HG03457 (cell line): ENCODE data around the gene ERCC6.

Experiments used
- ATAC-seq: cut with Tn5 transposase; IDR thresholded peaks from one replicate; pipeline ENCODE4 v1.9.1; 2021; ENCODE audit warnings: moderate number of reproducible peaks; ENCODE audit not compliant: unreplicated experiment

Gene ERCC6

DNA sequence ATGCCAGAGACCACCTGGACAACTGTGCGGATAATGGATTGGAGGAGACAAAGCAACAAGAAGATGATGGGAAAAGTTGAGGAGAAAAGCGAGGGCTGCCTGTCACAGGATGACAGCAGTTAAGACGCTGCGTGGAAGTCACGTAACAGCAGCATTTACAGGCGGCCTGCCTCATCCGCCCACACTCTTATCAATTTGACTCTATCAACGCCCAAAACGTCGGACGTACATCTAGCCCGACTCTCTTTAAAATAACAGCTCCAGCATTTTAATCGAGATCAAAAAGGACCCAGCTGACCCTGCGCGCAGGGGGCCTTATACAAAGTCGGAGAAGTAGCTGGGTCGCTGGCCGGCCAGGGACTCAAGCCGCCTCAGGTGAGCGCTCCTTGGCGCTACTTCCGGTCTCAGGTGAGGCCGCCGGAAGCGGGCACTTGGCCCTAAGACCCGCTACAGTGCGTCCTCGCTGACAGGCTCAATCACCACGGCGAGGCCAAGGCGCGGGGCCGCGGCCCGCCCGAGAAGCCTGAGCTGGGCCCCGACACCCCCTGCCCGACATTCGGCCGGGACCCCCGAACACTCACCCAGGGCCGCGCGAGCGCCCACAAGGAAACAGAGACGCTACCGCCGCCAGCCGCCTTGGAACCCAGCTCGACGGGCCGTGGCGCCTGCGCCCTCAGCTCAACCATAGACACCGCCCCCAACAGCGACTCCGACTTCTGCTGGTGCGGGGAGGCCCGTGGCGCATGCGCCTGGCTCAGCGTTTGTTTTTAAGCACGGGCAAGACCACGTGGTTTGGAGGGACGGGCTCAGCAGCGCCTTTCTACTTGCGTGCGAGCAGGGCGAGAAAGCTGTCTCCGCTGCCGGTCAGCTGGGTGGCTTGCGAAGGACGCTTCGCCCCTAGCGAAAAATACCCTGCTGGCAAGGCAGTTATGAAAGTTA lies at the start of gene ERCC6:
Gene ERCC6, minus strand, starts transcription at position 741 of the 939 bp plus-strand sequence.
- ATAC-seq, result peak; percentile 71

DNA sequence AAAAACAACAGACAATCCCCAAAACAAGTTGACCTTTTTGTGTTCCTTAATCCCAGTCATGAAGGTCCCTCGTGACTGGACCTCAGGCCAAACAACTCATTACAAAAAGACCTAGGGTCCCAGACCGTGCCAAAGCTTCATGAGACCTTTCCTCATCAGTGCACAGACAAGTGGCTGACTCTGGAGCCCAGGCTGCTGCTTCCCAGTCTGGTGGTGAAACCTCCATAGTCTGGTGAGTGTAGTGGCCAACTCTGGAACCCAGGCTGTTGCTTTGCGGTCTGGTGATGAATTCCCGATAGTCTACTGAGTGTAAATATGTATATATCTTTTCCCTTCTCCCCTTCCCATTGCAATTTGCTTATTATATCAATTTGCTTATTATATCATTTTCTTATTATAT lies 49.1 kb upstream of the ERCC6 start:
- no peak for ATAC-seq

DNA sequence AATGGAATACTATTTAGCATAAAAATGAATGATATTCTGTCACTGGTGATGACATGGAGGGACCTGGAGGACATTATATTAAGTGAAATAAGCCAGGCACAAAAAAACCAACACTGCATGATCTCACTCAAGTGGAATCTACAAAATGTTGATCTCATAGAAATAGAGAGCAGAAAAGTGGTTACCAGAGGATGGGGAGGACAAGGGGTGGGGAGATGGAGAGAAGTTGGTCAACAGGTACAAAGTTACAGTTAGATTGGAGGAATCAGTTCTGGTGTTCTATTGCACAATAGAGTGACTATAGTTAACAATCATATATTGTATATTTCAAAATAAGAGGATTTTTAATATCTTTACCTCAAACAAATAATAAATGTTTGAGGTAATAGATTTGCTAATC lies 46.5 kb upstream of the ERCC6 start:
- ATAC-seq, result no peak

DNA sequence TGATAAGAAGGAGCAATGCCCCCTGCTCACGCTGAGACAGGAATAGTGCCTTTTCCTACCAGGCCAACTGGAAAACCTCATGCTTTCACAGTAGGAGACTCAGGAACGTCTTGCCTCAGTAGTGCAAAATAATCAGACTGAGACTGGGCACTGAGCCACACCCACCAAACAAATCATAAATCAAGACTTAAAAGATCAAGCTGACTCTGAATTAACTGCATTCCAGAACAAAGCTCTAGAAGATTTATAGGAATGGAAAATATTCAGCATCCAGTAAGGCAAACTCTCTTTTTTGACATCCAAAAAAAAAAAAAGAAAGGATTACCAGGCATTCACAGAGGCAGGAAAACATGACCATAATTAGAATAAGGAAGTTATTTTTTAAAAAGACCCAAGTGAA lies 40.7 kb upstream of the ERCC6 start:
- ATAC-seq, result no peak

DNA sequence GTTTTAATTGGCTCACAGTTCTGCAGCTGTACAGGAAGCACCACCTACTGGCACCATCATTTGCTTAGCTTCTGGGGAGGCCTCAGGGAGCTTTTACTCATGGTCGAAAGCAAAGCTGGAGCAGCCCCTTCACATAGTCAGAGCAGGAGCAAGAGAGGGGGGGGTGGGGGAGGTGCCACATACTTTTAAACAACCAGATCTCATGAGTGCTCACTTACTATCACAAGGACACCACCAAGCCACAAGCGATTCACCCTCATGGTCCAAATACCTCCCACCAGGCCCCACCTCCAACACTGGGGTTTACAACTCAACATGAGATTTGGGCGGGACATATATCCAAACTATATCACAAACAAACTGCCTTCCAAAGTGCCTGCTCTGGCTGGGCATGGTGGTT lies 39.5 kb upstream of the ERCC6 start:
- no peak for ATAC-seq

DNA sequence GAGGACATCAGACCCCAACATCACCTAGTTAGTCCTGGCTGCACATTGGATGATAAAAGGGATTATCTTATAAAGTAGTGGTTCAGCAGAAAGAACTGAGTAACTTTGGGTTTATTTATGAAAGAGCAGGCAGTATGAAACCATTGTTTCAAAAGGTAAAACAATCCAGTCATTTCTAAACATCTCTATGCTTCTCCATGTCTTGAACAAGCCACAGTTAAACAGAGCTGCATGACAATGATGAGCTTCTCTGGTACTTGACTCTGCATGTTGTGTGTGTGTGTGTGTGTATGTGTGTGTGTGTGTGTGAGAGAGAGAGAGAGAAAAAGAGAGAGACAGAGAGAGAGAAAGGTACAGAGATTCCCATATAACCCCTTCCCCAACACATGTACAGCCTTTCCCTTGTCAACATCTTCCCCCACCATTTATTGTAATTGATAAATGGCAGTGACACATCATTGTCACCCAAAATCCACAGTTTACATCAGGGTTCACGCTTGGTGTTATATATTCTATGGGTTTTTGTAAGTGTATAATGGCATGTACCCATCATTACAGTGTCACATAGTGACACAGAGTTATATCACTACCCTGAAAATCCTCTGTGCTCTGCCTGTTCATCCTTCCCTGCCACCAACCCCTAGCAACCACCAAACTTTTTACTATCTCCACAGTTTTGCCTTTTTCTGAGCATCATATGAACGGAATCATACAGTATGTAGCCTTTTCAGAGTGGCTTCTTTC lies 38.4 kb upstream of the ERCC6 start:
- ATAC-seq, result no peak

DNA sequence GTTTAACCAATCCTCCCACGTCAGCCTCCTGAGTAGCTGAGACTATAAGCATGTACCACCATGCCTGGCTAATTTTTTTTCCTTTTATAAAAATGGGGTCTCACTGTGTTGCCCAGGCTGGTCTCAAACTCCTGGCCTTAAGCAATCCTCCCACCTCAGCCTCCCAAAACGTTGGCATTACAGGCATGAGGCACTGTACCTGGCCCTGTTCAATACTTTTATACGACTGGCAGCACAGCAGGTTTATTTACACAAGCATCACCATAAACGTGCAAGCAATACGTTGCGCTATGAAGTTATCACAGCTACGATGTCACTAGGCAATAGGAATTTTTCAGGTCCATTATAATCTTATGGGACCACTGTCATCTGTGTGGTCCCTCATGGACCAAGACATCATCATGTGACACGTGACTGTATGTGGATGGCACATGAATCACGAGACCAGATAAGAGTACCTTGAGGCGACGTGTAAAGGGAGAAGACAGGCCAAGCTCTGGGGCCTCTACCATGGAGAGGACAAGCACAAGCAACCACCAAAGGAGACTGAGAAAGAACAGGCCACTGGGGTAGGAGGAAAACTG lies 36.7 kb upstream of the ERCC6 start:
- ATAC-seq, result no peak

DNA sequence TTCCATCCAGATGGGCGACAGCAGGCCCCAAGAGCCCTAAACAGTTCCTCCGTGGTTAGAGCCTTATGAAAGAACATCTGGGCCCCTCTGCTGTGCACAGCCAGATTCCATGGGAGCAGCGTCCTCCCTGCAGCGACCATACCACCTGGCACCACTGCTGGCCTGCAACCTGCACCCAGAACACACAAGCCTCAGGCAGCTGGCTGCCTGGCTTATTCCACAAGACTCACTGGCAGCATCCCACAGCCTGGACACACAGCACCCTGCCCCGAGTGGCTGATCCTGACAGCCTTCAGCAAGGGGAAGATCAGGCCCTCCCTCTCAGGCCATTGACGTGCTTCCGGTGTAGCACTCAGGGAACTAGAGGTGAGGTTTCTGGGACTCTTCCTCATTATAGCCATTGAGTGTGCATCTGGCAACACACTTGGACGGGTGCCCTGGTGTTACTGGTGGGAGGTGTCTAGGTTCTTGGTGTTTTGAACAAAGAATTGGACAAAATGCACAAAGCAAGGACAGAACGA lies 33.7 kb upstream of the ERCC6 start:
- ATAC-seq, result no peak

DNA sequence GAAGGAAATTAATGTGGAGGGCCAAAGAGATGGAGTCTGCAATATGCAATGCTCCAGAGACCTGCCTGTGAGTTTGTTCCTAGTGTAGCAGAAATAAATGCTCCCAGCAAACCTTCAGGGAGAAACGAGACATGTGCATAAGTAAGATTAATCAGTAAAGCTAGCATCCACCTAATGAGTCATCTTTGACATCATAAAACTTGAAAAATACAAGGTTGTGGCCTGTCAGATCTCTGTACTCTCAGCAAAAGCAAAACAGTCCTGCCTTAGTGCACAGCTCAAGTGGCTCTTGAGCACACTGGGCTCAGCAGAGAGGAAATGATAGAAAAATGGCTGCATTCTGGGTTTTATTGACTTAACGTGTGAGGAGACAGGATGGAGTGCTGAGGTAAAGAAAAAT lies 32.5 kb upstream of the ERCC6 start:
- no peak for ATAC-seq

DNA sequence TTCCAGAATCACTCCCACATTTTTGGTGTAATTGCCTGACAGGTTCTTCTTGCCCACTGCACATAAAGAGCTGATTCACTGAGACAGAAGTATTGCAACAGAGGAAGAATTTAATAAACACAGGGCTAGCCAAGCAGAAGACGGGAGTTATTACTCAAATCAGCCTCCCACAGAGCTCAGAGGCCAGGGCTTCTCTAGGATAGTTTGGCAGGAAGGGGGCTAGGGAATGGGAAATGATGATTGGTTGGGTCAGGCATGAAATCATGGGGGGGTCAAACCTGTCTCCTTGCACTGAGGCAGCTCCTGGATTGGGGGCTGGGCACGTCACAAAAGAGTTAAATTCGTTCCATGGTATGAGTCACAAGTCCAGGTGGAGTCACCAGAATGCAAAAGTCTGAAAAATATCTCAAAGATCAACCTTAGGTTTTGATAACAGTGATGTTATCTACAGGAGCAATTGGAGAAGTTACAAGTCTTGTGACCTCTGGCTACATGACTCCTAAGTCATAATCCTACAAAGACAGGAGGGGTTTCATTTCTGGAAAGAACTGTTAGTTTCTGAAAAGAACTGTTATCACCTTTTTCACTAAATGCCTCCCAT lies 30.2 kb upstream of the ERCC6 start:
- ATAC-seq, result no peak

DNA sequence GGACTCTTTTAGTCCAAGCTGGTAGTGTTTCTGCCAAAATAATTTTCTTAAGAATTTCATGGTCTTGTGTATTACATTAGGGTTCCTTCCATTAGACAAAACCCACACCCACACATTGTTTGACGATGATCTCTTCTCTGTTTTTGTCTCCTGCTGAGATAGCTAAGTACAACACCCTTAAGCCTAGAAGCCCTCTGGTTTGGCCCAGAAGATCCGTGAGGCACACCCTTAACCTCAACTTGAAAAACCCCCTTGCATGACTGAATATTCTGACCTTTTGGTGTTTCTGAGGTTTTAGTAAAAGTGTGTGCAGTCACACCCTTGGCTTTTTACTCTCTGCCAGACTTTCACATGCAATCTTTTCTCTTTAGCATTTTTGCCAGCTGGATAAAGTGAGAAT lies 29.3 kb upstream of the ERCC6 start:
- no peak for ATAC-seq

DNA sequence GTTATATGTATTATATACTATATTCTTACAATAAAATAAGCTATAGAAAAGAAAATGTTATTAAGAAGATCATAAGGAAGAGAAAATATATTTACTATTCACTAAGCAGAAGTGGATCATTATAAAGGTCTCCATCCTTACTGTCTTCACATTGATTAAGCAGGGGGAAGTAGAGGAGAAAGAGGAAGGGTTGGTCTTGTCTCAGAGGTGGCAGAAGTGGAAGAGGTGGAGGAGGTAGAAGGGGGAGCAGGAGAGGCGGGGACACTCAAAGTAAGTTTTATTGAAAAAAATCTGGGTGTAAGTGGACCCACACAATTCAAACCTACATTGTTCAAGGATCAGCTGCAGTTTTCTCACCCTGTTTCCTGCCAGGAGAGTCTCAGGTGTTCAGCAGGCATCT lies 28.9 kb upstream of the ERCC6 start:
- ATAC-seq, result no peak

DNA sequence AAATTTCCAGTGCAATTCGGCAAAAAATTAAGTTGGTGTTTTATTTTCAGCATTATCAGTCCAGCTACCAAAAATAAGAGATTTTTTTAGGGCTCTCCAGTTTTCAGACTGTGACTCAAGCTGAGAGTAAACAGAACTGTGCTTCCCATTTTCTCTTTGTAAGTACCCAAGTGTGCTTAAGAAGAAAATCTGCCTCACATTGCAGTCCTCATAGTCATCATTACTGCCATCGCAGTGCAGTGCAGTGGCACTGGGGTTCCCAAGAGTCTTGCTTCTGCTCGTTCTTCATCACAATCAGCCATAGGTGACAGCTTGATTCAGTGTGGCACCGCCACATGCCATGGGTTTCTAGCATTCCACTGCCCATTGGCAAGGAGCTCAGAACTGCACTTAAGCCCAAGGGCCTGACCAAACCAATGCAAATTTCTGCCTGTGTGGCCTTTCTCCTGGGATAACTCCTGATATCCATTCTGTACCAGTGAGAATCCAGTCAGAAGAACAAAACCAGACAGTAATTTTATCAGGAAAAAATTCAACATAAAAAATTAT lies 25.6 kb upstream of the ERCC6 start:
- ATAC-seq, result no peak

DNA sequence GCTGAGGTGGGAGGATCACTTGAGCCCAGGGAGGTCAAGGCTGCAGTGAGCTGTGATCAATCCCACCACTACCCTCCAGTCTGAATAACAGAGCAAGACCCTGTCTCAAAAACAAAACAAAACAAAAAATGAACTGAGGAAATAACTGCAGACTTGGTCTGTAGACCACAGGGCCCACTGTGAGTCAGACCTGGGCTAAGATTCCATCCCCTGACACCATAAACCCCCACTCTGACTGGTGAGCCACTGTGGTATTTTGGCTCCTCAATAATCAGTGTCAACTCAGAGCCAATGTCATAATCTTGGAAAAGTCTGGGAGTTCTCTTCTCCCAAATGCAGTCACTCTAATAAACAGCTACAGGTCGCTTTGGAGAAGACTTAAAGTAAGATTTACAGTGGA lies 24.0 kb upstream of the ERCC6 start:
- no peak for ATAC-seq

DNA sequence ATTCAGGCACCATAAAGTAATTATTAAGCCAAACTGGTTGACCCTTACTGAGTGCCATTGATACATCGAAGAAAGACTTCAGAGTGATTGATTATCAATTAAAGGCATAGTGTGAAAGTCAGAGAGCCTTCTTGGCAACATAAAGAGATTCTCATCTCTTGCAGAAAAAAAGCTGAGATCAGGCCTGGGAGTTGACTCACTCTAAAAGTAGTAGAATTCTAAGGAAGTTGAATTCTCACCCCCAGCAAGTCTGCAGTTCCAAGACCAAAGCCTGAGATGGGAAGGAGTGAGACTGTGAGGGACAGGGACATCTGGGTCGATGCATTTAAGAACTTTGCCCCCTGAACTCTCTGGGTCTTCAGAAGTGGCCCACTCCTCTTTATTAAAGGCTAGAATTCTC lies 21.6 kb upstream of the ERCC6 start:
- no peak for ATAC-seq

DNA sequence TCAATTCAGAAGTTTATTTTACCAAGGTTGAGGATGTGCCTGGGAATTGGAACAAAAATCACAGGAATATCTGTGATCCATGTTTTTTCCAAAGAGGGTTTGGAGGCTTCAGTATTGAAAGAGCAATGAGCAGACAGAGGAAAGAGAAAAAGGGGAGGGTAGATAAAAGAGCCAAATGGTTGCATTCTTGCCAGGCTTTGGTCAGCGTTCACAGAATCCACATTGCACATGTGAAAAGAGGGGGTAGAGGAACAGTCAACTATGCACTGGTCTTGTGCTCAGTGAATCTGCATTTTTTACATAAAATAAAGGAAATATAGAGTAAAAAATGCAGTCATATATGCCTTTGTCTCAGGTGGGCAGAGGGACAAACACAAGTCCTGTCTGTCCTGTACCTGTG lies 20.6 kb upstream of the ERCC6 start:
- ATAC-seq, result no peak

DNA sequence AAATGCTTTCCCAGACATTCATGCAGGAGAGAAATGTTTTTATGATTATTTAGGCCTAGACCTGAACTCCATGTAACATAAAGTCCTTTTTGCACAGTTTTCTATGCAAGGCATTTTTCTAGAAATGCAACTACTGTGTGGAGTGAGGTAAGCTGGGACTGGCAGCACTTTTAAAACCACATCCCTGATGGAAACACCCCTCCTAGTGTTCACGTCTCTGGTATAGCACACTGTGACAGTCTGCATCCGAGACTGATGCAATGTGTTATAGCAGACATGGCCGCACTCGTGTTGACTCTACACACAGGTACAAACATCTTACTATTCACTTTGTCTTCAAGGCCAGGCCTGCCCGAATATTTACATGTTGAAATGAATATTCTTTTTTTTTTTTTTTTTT lies 19.3 kb upstream of the ERCC6 start:
- ATAC-seq, result no peak

DNA sequence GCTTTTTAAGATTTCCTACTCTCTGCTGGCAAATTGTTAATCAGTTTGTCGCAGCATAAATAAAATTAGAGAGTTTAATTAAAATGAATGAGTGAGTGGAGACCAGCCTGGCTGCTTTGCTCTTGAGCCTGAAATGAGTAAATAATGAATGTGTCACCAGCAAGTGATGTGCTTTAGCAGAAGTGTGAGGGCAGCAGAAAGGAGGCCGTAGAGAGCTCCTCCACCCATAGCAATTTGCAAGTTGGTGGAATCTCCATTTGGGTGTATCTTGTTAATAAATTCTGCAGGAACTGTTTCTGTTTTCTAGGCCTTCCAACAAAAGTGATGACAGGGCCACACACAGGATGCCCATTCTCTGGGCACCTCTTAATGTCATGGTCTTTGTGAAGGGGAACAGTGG lies 18.8 kb upstream of the ERCC6 start:
- ATAC-seq, result no peak

DNA sequence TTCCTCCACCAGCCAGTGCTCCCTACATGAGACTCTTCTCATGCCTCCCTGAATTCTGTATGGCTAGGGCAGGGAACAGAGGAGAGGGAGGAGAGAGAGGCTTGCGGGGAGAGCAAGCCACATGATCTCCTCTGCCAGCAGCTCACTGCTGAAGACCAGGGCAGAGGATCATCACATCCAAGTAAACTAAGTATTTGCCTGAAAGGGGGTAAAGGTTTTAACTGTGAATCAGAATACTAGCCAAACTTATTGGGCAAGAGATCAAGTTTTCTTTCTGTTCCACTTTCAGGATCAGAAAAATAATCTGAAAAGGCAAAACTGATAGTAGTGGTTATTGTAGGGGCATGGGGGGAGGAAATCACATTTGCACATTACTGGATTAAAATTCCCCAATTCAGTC lies 17.8 kb upstream of the ERCC6 start:
- no peak for ATAC-seq

DNA sequence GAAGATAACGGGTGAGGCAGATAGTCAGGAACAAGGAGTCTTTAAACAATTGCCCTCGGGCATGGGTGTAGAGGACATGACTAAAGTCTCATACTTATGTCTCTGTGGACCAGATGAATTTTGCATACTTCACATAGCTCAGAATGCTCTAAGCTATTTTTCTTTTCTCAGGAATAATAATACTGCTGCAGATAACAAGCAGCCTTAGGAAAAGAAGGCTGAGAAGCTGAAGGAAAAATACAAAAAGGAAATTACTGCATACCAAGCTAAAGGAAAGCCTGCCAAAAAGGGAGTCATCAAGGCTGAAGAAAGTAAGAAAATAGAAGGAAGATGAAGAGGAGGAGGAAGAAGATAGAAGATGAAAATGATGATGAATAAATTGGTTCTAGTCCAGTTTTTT lies 13.4 kb upstream of the ERCC6 start:
- no peak for ATAC-seq

DNA sequence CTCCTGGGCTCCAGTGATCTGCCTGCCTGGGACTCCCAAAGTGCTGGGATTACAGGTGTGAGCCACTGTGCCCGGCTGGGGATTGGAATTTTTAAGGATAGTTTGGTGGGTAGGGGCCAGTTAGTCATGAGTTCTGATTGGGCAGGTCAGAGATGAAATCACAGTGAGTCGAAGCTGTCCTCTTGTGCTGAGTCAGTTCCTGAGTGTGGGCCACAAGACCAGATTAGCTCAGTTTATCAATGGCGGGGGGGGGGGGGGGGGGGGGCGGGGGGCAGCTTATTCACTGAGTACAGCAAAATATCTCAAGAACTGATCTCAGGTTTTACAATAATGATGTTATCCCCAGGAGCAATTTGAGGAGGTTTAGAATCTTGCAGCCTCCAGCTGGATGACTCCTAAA lies 11.6 kb upstream of the ERCC6 start:
- ATAC-seq, result no peak
